ENCODE results near the gene GAL3ST2. TPM values are rescaled to one million over a fixed set of nuclear protein-coding genes. Genes with fewer than 3 reads are reported as not detected.
A peak's percentile ranks its signal among the peaks of the same experiment; 100 is the strongest.

The GAL3ST2 gene
- total RNA-seq, 2 experiments from 2014 or later: 1.5 to 1.9 TPM

DNA sequence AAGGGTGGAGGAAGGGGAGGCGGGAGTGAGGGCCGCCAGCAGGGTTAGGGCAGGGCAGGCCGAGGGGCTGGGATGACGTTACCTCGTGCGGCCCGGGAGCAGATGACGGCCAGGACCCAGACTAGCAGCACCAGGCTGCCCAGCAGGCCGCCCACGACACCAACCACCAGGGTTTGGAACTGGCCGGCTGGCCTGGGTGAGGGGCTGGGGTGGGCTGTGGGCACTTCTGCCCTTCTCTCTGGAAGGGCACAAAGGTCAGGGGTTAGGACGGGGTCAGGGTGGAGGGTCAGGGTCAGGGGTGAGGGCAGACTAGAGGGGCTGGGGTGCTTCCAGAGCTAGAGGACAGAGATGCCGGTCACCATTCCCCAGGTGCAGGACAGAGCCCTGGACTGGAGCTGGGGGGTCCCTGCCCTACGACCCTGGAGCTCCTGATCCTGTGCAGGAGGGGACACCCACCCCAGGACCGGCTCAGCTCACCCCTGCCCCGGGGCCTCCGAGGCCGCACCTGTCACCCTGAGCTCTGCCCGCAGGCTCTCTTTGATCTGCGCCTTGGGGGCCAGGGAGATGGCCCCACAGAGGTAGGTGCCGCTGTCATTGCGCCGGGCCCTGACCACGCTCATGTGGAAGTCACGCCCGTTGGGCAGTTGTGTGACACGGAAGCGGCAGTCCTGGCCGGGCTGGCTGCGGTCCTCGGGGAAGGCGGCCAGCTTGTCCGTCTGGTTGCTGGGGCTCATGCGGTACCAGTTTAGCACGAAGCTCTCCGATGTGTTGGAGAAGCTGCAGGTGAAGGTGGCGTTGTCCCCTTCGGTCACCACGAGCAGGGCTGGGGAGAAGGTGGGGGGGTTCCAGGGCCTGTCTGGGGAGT is 75.7 kb downstream of the GAL3ST2 start:
- intact Hi-C loops (cut with DNase I, micrococcal nuclease): no loop called here
- Histone ChIP-seq H3K9me3 (ENCODE audit: control insufficient read depth in 1 of 2, insufficient read depth in 1 of 2, low read length in 2 of 2) (no peaks in the 10 kb centered on the region), H3K36me3 (ENCODE audit: insufficient read depth, low read length) (peaks cover 4% of the 10 kb centered on the region), H3K27ac (ENCODE audit: low read depth in 1 of 2, low read length in 2 of 2) (no peak overlapping the region), H3K27me3 (ENCODE audit: control insufficient read depth in 1 of 2, insufficient read depth in 2 of 2, low read length in 2 of 2) (no peaks in the 10 kb centered on the region), H3K4me1 (ENCODE audit: insufficient read depth, low read length) (peaks cover 37% of the 10 kb centered on the region), H3K4me3 (ENCODE audit: low read length) (no peak overlapping the region)
- CTCF ChIA-PET: interaction anchor here (1.5 kb wide), 1 partner anchor 26 kb away, joined by 3 read pairs; no protein-coding TSS in a partner anchor
- POLR2A ChIA-PET: no interaction called here
- no peak for ATAC-seq (ENCODE audit: poor library complexity)
- DNase-seq: peak in 1 of 14 experiments; percentile 22
- Mint-ChIP-seq H3K27me3 (no peaks in the 10 kb centered on the region), H3K9me3 (no peaks in the 10 kb centered on the region), H3K4me3 (no peak overlapping the region), H3K27ac (no peak overlapping the region), H3K36me3 (ENCODE audit: low read depth) (no peaks in the 10 kb centered on the region), H3K4me1 (ENCODE audit: low read depth) (no peaks in the 10 kb centered on the region)
- TF ChIP-seq, protein P1, sequence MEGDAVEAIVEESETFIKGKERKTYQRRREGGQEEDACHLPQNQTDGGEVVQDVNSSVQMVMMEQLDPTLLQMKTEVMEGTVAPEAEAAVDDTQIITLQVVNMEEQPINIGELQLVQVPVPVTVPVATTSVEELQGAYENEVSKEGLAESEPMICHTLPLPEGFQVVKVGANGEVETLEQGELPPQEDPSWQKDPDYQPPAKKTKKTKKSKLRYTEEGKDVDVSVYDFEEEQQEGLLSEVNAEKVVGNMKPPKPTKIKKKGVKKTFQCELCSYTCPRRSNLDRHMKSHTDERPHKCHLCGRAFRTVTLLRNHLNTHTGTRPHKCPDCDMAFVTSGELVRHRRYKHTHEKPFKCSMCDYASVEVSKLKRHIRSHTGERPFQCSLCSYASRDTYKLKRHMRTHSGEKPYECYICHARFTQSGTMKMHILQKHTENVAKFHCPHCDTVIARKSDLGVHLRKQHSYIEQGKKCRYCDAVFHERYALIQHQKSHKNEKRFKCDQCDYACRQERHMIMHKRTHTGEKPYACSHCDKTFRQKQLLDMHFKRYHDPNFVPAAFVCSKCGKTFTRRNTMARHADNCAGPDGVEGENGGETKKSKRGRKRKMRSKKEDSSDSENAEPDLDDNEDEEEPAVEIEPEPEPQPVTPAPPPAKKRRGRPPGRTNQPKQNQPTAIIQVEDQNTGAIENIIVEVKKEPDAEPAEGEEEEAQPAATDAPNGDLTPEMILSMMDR (IDR thresholded peaks at IDR 0.05): no peak

DNA sequence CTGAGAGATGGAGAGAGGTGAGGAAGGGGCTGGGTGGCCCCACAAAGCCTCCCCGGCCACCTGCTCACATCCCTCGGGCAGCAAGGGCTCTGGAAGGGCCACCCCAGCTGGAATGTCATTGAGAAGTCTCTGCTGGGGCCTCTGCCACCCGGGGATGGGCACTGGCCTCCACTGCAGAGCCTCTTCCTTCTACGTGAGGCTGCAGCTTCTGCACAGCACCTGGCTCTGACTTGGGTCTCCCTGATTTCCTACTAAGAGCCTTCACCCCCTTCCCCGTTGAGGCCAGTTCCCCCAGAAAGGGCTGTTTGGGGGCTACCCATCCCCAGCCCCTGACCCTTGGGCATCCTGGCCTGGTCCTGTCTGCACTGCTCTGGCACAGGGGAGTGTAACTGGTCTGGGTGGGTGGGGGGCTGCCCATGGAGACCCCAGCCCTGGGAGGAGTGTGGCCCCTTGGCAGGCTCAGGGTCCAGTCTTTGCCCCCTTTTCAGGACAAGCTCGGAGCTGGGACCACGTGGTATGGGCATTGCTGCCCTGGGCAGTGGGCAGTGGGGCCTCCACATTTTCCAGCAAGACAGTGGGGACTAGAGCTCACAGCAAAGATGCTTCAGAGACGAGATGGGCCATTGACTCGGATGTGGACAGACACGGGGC is 76.5 kb downstream of the GAL3ST2 start:
- Histone ChIP-seq H3K9me3 (ENCODE audit: control insufficient read depth in 1 of 2, insufficient read depth in 1 of 2, low read length in 2 of 2) (no peaks in the 10 kb centered on the region), H3K4me3 (ENCODE audit: low read length) (no peak overlapping the region), H3K4me1 (ENCODE audit: insufficient read depth, low read length) (peaks cover 45% of the 10 kb centered on the region), H3K27me3 (ENCODE audit: control insufficient read depth in 1 of 2, insufficient read depth in 2 of 2, low read length in 2 of 2) (no peaks in the 10 kb centered on the region), H3K36me3 (ENCODE audit: insufficient read depth, low read length) (peaks cover 4% of the 10 kb centered on the region), H3K27ac (ENCODE audit: low read depth in 1 of 2, low read length in 2 of 2) (no peak overlapping the region)
- POLR2A ChIA-PET: no interaction called here
- CTCF ChIA-PET: interaction anchor here (1.1 to 1.5 kb wide), 2 partner anchors 17 to 25 kb away, joined by 3 read pairs; no protein-coding TSS in a partner anchor
- no peaks in the 10 kb centered on the region for H3K9me3 Mint-ChIP-seq
- intact Hi-C loops (cut with DNase I, micrococcal nuclease): no loop called here
- H3K27ac Mint-ChIP-seq: no peak overlapping the region
- H3K36me3 Mint-ChIP-seq (ENCODE audit: low read depth): no peaks in the 10 kb centered on the region
- H3K27me3 Mint-ChIP-seq: no peaks in the 10 kb centered on the region
- DNase-seq (no peak), ATAC-seq (ENCODE audit: poor library complexity) (no peak)
- TF ChIP-seq, protein P1 (IDR thresholded peaks at IDR 0.05): no peak
- H3K4me3 Mint-ChIP-seq: no peak overlapping the region
- H3K4me1 Mint-ChIP-seq (ENCODE audit: low read depth): peaks cover 4% of the 10 kb centered on the region

Other genes starting within 250 kb of the GAL3ST2 start
- gene BOK, start 218.1 kb upstream of the GAL3ST2 start, total RNA-seq: not detected
- 10 to 100 TPM; 27.5 to 31.4 TPM for gene THAP4, start 139.7 kb upstream of the GAL3ST2 start, total RNA-seq
- 10 to 100 TPM; 86.5 to 89.4 TPM for gene ATG4B, start 139.1 kb upstream of the GAL3ST2 start, total RNA-seq
- 1 to 10 TPM; 4.8 to 6.0 TPM for gene DTYMK, start 90.0 kb upstream of the GAL3ST2 start, total RNA-seq
- gene ING5, start 74.8 kb upstream of the GAL3ST2 start, total RNA-seq: 10 to 100 TPM; 51.2 to 51.3 TPM
- 10 to 100 TPM; 27.6 to 30.6 TPM for gene D2HGDH, start 42.2 kb upstream of the GAL3ST2 start, total RNA-seq
- gene NEU4, start 32.4 kb downstream of the GAL3ST2 start, total RNA-seq: 1 to 10 TPM; 4.3 to 6.8 TPM
- 10 to 100 TPM in 1 of 2 experiments, 1 to 10 TPM in 1; 9.5 to 11.4 TPM for gene PDCD1, start 82.1 kb downstream of the GAL3ST2 start, total RNA-seq
- gene RTP5, start 92.9 kb downstream of the GAL3ST2 start, total RNA-seq: under 1 TPM; 0.30 to 0.36 TPM